Measurements from ENCODE around the gene APELA. TPM values are rescaled to one million over a fixed set of nuclear protein-coding genes. Genes with fewer than 3 reads are reported as not detected.

The APELA gene
- total RNA-seq, 1 experiment from 2014 or later: not detected

DNA sequence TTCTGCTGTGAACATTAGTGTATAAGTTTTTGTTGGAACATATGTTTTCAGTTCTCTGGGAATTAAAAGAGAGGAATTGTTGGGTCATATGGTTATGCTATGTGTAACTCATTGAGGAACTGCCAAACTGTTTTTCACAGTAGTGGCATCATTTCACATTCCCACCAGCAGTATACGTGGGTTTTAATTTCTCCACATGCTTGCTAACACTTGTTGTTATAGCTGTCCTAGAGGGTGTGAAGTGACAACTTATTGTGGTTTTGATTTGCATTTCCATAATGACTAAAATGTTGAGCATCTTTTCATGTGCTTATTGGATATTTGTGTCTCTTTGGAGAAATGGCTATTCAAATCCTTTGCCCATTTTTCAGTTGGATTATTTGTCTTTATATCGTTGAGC, 13.7 kb downstream of the APELA start:
- intact Hi-C loops (cut with micrococcal nuclease; ENCODE audit: unreplicated experiment): no loop called here
- no peak for DNase-seq
- no peaks in the 10 kb centered on the region for H3K4me1 Mint-ChIP-seq (ENCODE audit: low read depth, unreplicated experiment)
- TF ChIP-seq, protein P1, sequence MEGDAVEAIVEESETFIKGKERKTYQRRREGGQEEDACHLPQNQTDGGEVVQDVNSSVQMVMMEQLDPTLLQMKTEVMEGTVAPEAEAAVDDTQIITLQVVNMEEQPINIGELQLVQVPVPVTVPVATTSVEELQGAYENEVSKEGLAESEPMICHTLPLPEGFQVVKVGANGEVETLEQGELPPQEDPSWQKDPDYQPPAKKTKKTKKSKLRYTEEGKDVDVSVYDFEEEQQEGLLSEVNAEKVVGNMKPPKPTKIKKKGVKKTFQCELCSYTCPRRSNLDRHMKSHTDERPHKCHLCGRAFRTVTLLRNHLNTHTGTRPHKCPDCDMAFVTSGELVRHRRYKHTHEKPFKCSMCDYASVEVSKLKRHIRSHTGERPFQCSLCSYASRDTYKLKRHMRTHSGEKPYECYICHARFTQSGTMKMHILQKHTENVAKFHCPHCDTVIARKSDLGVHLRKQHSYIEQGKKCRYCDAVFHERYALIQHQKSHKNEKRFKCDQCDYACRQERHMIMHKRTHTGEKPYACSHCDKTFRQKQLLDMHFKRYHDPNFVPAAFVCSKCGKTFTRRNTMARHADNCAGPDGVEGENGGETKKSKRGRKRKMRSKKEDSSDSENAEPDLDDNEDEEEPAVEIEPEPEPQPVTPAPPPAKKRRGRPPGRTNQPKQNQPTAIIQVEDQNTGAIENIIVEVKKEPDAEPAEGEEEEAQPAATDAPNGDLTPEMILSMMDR (IDR thresholded peaks at IDR 0.05; ENCODE audit: unreplicated experiment): no peak
- no peaks in the 10 kb centered on the region for H3K9me3 Mint-ChIP-seq (ENCODE audit: low read depth, unreplicated experiment)
- no peaks in the 10 kb centered on the region for H3K27me3 Mint-ChIP-seq (ENCODE audit: unreplicated experiment)
- CTCF ChIA-PET: no interaction called here
- H3K27ac Mint-ChIP-seq (ENCODE audit: unreplicated experiment): no peak overlapping the region
- no peaks in the 10 kb centered on the region for H3K36me3 Mint-ChIP-seq (ENCODE audit: insufficient read depth, unreplicated experiment)
- H3K4me3 Mint-ChIP-seq (ENCODE audit: low read depth, unreplicated experiment): no peak overlapping the region
- BruUV-seq (replicated peaks): no TSS peak

DNA sequence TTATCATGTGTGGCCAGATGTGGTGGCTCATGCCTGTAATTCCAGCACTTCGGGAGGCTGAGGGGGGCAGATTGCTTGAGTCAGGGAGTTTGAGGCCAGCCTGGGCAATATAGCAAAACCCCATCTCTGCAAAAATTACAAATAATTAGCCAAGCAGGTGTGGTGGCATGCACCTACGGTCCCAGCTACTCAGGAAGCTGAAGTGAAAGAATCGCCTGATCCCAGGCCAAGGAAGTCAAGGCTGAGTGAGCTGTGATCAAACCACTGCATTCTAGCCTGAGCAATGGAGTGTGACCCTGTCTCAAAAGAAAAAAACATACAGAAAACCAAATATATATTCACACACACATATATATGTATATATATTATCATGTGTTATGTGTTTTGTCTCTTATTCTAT, 15.0 kb downstream of the APELA start:
- H3K9me3 Mint-ChIP-seq (ENCODE audit: low read depth, unreplicated experiment): no peaks in the 10 kb centered on the region
- intact Hi-C loops (cut with micrococcal nuclease; ENCODE audit: unreplicated experiment): no loop called here
- no TSS peak for BruUV-seq (replicated peaks)
- CTCF ChIA-PET: no interaction called here
- H3K27me3 Mint-ChIP-seq (ENCODE audit: unreplicated experiment): no peaks in the 10 kb centered on the region
- no peak for DNase-seq
- TF ChIP-seq, protein P1 (IDR thresholded peaks at IDR 0.05; ENCODE audit: unreplicated experiment): no peak
- no peaks in the 10 kb centered on the region for H3K4me1 Mint-ChIP-seq (ENCODE audit: low read depth, unreplicated experiment)
- H3K27ac Mint-ChIP-seq (ENCODE audit: unreplicated experiment): no peak overlapping the region
- H3K4me3 Mint-ChIP-seq (ENCODE audit: low read depth, unreplicated experiment): no peak overlapping the region
- no peaks in the 10 kb centered on the region for H3K36me3 Mint-ChIP-seq (ENCODE audit: insufficient read depth, unreplicated experiment)

DNA sequence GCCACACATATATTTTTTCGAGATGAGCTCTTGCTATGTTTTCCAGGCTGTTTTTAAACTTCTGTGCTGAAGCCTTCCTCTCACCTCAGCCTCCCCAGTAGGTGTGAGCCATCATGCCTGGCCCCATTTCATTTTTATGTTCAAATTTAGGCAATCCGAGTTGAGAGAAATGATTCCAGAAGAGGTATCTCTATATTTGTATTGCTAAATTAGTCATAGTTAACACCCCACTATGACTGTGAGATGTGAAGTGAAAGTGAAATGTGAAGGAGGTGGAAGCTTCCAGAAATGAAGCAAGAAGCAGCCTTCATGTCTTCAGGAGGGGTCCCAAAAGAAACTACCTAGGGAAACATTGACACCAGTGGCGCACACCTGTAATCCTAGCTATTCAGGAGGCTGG, 17.7 kb downstream of the APELA start:
- Mint-ChIP-seq H3K4me1 (ENCODE audit: low read depth, unreplicated experiment) (no peaks in the 10 kb centered on the region), H3K4me3 (ENCODE audit: low read depth, unreplicated experiment) (no peak overlapping the region), H3K9me3 (ENCODE audit: low read depth, unreplicated experiment) (no peaks in the 10 kb centered on the region), H3K27ac (ENCODE audit: unreplicated experiment) (no peak overlapping the region), H3K27me3 (ENCODE audit: unreplicated experiment) (no peaks in the 10 kb centered on the region), H3K36me3 (ENCODE audit: insufficient read depth, unreplicated experiment) (no peaks in the 10 kb centered on the region)
- no peak for DNase-seq
- intact Hi-C loops (cut with micrococcal nuclease; ENCODE audit: unreplicated experiment): no loop called here
- CTCF ChIA-PET: no interaction called here
- BruUV-seq (replicated peaks): no TSS peak
- TF ChIP-seq, protein P1 (IDR thresholded peaks at IDR 0.05; ENCODE audit: unreplicated experiment): no peak

DNA sequence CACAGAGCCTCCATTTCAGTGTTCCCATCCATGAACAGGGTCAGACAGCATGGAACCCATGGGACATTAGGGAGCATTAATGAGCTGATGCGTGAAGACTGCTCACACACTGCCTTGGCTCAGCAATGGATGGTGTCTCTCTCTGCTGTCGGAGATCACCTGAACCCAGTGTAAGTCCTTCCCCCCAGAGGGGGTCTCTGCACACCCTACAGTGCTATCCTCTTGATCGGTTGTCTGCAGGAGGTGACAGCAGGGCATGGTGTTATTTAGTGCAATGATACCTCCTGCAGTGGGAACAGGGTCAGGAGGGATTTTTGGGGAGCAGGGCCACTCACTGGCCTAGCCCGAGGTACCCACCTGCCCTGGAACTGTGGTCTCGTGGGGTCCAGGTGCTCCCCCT, 25.6 kb downstream of the APELA start:
- no peaks in the 10 kb centered on the region for H3K27me3 Mint-ChIP-seq (ENCODE audit: unreplicated experiment)
- no peaks in the 10 kb centered on the region for H3K9me3 Mint-ChIP-seq (ENCODE audit: low read depth, unreplicated experiment)
- no peaks in the 10 kb centered on the region for H3K36me3 Mint-ChIP-seq (ENCODE audit: insufficient read depth, unreplicated experiment)
- TF ChIP-seq, protein P1 (IDR thresholded peaks at IDR 0.05; ENCODE audit: unreplicated experiment): no peak
- CTCF ChIA-PET: no interaction called here
- DNase-seq: no peak
- H3K4me1 Mint-ChIP-seq (ENCODE audit: low read depth, unreplicated experiment): no peaks in the 10 kb centered on the region
- no peak overlapping the region for H3K4me3 Mint-ChIP-seq (ENCODE audit: low read depth, unreplicated experiment)
- intact Hi-C loops (cut with micrococcal nuclease; ENCODE audit: unreplicated experiment): no loop called here
- BruUV-seq (replicated peaks): no TSS peak
- H3K27ac Mint-ChIP-seq (ENCODE audit: unreplicated experiment): no peak overlapping the region

DNA sequence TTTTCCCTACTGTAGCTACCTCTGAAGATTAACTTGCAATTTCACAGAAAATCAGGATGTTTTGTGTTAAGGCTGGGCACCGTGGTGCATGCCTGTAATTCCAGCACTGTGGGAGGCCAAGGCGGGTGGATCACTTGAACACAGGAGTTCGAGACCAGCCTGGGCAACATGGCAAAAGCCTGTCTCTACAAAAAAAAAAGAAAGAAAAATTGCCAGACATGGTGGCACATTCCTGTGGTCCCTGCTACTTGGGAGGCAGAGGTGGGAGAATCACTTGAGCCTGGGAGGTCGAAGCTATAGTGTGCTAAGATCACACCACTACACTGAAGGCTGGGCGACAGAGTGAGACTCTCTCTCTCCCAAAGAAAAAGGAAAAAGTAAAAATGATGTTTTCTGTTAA, 27.4 kb downstream of the APELA start:
- H3K4me3 Mint-ChIP-seq (ENCODE audit: low read depth, unreplicated experiment): no peak overlapping the region
- no peak for DNase-seq
- no peaks in the 10 kb centered on the region for H3K9me3 Mint-ChIP-seq (ENCODE audit: low read depth, unreplicated experiment)
- CTCF ChIA-PET: no interaction called here
- H3K36me3 Mint-ChIP-seq (ENCODE audit: insufficient read depth, unreplicated experiment): no peaks in the 10 kb centered on the region
- intact Hi-C loops (cut with micrococcal nuclease; ENCODE audit: unreplicated experiment): no loop called here
- no peak overlapping the region for H3K27ac Mint-ChIP-seq (ENCODE audit: unreplicated experiment)
- no TSS peak for BruUV-seq (replicated peaks)
- TF ChIP-seq, protein P1 (IDR thresholded peaks at IDR 0.05; ENCODE audit: unreplicated experiment): no peak
- H3K4me1 Mint-ChIP-seq (ENCODE audit: low read depth, unreplicated experiment): no peaks in the 10 kb centered on the region
- no peaks in the 10 kb centered on the region for H3K27me3 Mint-ChIP-seq (ENCODE audit: unreplicated experiment)
